Activated CD4-positive, alpha-beta T cell treated with anti-CD3 and anti-CD28 coated beads, Interleukin-2, amount 50 U/mL, for 24 hours (primary cell): ENCODE results near the gene PPP4R4.
"Not testable (repeated sequence)": the region's sequence is repeated elsewhere in the genome, so short reads cannot be mapped to it uniquely, and the experiment has no call there.

Experiments
- DNase-seq, 2 donors: peaks; one replicate each; pipeline ENCODE4 v3.0.0-alpha.2; 2020; ENCODE audit warnings: low read depth in 1 of 2, low spot score in 1 of 2

Gene PPP4R4

DNA sequence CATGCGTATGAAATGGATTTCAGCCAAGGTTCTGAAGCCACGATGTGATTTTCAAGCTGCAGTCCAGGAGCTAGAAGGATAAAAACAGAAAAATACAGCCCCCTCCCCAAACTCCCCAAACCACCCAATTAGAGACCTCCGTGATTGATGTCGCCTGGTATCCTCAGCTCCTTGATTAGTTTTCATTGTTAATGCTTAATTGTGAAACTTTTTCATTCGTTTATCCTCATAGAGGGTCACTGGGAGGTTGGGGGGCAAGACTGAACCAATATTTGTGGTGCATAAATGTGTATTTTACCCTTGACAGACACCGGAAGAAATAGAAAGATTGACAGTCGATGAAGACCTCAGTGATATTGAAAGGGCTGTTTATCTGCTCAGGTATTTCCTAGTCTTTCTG is 1.6 kb downstream of the PPP4R4 start:
- no peak for DNase-seq

DNA sequence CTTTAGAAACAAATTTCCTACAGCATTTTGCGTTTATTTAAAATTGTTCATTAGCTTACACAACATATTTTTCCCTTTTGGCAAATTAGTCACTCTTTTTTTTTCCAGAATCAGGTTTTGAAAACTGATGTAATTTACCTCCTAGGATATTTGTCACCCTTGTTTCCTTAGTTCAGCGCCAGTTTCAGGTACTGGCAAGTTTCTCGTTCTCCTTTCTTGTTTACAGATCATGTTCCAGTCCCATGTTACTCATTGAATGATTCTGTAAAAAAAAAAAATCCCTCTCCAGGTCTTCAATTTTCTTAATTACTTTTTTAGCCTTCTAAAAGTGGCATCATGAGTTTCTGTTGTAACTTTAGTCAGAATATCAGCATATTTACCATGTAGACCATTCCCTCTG is 2.7 kb downstream of the PPP4R4 start:
- no peak for DNase-seq

DNA sequence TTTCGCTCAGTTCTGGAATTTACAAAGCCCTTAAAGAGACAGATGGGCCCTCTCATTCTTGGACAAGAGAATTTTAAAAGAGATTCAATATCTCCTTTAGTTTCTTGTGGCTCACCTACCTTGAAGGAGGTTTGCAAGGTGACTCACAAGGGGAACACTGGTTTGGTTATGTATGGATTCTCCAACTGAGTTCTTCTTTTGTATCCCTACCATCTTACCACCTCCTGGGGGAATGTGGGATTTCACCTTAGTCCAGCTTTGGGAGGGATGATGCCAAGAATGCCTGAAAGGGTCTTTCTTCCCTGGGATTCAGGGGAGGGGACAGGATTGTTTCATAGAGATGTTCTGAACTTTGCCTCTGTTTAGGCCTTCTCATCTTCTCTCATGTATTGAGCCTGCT is 3.7 kb downstream of the PPP4R4 start:
- no peak for DNase-seq

DNA sequence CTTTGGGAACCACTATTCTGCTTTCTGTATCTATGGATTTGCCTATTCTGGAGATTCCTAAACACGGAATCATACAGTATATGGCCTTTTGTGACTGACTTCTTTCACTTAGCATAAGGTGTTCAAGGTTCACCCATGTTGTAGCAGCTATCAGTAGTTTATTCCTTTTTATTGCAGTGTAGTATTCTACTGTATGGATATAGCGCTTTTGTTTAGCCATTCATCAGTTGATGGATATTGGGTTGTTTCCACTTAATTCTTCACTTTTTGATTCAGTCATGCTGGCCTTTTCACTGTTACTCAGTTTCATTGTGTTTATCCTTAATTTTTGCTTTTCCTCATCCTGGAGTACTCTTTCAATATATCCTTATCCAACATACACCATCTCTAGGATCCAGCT is 5.1 kb downstream of the PPP4R4 start:
- no peak for DNase-seq

DNA sequence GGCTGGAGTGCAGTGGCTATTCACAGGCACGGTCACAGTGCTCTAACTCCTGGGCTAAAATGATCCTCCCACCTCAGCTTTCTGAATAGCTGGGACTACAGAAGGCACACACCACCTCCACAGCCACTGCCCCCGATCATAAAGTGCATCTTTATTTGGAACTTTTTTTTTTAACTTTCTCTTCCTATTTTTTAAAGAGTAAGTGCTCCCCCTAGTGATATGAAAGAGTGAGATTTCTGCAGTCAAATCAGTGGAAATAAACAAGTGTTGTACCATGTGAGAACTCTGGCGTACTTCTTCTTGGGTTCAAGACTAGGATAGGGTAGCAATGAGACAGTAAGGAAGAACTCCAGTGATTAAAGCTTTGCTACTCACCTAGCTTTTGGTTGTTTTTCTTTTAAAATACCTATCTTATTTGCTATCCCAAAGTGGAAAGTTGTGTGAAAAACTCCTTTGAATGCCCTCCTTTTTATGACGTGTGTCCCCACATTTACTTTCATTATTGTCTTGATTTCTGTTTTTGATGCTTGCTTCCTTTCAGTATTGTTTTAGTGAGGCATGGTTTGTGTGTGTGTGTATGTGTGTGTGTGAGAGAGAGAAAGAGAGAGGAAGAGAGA is 6.6 kb downstream of the PPP4R4 start:
- no peak for DNase-seq

DNA sequence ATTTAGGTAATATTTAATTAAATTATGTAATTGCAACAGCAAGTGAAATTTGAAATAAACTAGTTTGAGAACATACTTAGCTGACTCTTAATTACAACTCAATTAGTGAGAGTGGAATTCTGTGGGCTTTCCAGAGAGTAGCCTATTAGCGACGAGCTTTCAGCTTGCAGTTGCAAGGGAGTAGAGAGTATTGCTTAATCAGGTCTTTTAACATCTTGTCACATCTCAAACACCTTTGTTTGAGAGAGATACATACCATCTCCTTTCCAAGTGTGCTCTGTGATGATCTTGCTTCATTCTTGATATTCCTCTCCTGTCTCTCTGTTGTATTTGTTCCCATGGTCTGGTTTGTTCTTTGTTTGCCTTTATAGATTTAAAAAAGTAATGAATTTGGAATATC is 7.7 kb downstream of the PPP4R4 start:
- no peak for DNase-seq

DNA sequence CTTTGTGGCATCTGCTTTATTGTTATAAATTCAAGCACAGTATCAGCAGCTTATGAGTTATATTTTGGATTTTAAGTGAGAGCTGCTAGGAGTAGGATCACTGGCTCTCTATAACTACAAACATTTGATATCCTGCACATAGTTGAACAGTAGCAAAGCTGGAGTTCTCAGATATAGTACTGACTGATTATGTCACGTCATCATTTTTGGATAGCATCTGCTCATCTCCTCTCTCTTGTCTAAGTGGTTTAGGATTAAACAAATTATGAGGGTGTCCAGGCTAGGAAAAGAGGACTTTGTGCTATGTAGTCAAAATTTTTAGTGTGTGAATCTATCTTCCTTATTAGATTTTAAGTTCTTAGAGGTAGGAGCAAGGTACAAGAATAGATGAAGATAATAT is 18.4 kb downstream of the PPP4R4 start:
- DNase-seq: no peak

DNA sequence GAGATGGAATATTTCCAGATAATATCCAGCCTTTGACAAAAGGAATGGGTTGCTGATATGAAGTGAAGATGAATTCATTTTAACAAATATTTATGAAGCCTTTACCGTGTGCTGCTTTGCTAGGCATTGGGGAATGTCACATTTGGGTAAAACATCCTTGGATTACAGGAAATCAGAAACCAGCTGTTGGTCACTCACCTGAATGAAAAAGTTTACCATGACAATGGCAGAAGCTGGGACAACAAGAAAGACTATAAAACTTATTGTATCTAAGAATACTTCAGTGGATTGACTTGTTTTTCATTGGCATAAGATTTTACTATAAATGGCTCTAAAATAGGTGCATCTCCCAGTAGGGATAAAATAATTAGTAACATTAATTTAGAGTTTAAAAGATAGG is 19.7 kb downstream of the PPP4R4 start:
- no peak for DNase-seq

DNA sequence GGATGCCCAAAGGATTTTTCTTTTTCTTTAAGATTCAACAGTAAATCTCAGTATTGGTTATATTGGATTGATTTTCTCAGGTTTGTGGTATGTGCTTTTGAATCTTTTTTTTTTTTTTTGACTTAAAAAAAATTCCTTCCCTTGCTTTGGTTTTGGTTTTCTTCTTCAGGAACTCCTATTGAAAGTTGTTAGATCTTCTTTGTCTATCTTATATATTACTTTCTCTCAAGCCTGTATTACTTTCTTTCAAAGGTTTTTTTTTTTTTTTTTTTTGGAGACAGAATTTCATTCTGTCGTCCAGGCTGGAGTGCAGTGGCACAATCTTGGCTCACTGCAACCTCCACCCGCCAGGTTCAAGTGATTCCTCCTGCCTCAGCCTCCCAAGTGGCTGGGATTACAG is 21.9 kb downstream of the PPP4R4 start:
- DNase-seq: no peak

DNA sequence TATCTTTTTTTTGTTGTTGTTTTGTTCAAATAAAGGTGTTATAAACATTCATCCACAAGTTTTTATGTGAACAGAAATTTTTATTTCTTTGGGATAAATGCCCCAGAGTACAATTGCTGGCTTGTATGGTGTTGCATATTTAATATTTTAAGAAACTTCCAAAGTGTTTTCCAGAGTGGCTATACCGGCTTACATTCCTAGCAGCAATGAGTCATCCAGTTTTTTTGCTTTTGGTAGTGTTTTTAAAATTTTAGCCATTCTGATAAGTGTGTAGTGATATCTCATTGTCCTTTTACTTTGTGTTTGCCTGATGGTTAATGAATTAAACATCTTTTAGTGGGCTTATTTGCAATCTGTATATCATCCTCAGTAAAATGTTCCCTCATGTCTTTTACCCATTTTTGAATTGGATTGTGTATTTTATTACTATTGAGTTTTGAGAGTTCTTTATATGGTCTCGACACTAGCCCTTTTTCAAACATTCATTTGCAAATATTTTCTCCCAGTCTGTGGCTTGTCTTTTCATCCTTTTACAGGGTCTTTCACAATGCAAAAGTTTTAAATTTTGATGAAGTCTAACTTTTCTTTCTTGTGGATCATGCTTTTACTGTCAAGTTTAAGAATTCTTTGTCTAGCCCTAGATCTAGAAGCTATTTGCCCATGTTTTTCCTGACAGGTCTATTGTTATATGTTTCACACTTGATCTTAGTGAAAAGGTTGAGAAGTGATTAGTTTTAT is 29.5 kb downstream of the PPP4R4 start:
- DNase-seq: no peak

DNA sequence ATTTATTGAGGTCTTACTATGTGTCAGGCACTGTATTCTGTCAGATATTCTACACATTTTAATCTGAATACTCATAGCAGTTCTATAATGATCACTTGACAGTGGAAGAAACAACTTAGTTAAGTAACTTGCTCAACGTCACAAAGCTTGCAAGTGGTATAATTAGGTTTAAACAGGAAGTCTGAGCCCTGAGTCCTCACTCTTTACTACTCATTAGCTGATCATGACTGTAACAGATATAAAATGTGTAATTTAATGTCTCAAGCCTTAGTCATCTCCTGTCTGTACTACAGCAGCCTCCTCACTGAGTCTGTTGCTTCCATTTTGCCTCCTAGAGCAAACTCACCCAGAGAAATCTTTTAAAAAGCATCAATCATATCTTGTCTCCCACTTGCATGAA is 38.9 kb downstream of the PPP4R4 start:
- no peak for DNase-seq

DNA sequence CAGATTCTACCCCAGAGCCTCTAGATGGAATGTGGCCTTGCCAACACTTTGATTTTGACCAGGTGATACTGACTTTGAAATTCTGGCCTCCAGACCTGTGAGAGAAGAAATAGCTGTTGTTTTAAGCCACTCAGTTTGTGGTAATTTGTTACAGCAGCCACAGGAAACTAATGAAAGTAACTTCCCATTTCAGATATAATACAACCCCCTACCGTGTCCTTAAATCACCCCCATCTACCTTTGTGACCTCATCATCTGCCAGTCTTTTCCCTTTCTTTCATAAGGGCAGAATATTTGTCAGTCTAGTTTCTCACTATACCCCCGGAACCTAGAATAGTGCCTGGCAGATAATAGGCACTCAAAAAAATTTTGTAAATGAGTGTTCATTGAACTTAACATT is 39.6 kb downstream of the PPP4R4 start:
- DNase-seq: no peak

DNA sequence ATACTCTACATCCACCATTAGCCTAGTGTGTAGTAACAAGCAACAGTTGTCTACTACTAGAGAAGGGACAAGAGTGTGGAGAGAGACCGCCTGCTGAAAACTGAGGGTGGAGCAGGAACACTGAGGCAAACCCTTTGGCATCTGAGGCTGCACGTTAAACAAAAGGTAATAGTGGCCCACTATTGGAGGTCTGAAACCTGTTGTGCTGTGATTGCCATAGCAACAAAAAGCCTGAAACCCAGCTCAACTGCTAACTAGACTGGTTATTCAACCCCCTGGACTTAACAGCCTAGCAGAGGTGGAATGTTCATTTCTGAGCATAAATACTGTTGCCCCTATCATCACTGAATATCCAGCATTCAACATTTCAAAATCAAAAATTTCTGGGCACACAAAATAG is 43.0 kb downstream of the PPP4R4 start:
- DNase-seq: no peak

DNA sequence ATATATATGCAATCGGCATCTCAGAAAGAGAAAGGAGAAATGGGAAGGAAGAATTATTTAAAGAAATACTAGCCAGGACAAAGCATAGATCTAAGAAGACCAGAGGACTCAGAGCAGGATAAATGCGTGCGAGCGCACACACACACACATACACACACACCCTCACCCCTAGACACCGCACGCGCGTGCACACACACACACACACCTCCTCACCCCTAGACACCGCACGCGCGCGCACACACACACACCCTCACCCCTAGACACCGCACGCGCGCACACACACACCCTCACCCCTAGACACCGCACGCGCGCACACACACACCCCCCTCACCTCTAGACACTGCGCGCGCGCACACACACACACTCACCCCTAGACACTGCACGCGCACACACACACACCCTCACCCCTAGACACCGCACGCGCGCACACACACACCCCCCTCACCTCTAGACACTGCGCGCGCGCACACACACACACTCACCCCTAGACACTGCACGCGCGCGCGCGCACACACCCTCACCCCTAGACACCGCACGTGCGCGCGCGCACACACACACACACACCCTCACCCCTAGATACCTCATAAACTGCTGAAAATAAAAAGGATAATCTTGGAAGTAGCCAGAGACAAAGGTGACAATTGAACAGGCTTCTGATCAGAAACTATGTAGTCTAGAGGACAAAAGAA is 44.2 kb downstream of the PPP4R4 start:
- DNase-seq: not testable (repeated sequence)

DNA sequence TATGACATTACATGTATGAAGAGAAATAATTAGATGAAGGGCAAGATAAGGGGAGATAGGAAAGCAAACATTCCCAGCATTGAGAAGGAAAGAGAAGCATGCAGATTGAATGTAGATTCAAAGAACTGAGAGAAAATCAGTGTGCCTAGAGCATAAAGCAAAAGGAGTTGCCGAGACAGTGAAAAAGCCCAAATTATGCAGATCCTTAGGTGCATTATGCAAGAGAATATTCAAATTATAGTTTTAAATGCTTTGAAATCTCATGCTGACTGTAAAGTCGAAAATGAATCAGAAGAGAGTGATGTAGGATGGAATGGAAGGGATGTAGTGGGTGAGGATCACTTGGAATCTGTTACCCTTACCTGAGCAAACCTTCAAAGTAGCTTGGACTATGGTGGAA is 49.9 kb downstream of the PPP4R4 start:
- no peak for DNase-seq

DNA sequence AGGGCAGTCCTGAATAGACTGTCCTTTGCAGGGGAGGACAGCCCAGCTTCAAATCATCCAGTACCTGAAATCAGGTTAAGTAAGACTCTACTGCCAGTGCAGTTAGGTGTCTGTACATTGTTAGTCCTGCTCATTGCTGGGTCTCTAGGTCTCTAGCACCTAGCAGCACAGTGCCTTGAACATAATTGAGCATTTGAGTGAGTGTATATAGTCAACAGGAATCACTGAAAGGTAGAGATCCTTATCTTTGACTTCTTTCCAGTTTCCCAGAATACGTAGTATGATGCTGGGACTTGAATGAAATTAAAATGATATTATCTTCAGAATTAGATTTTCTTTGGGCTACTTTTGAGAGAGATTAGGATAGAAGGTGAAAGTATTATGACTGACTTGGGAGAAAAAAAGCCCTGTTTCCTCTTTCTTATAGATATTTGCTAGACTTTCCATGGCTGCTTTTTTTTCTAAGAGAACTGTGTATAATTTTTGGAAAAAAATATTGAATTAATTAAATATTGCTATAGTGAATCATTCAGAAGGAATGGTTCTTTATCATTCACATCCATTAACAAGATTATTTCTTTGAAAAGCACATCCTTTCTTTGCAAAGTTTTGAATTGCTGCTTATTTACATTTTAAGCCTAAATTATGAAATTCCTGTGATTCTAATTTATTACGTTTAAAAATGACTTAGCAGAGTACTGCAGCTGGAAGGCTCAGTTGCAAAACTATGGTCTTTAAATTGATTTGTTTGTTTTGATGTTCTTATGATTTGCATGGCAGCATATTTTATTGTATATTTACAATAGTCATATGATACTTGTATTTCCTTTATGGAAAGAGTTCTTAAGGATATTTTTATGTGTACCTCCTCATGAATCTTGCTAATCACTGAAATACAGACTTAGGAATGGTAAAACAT is 51.6 kb downstream of the PPP4R4 start:
- DNase-seq: no peak

DNA sequence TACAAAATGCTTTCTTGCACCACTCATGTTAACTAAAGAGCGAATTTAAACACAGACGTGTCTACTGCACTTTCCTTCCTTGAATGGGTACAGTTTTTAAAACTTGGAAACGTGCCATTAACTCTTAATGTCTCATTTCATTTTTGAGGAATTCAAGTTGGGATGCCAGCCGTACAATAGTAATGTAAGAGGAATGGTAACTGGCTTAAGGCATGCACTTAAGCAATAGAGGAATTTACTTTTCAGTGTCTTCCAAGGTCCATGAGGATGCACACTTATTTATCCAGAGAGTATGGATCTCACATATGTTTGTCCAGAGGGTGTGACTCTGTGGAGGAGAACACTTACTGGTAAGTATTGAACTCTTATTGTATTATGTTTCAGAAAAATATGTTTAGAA is 52.9 kb downstream of the PPP4R4 start:
- DNase-seq: no peak

DNA sequence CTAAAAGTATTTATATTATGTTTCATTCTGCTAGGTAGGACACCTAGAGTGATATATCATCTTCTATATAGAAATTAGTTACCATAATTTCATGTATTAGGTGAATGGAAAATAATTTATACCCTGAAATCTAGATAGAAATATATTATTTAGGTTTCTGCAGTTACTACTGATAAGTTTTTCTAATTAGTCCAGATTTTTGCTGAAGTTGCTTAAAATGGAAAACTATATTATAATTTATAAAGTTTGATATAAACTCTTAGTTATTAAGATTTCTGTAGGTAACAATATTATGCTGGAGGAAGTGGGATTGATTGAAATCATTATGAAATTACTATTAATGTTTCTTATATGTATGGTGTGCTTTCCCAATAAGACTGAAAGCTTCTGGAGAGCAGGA is 62.9 kb downstream of the PPP4R4 start:
- DNase-seq: no peak

DNA sequence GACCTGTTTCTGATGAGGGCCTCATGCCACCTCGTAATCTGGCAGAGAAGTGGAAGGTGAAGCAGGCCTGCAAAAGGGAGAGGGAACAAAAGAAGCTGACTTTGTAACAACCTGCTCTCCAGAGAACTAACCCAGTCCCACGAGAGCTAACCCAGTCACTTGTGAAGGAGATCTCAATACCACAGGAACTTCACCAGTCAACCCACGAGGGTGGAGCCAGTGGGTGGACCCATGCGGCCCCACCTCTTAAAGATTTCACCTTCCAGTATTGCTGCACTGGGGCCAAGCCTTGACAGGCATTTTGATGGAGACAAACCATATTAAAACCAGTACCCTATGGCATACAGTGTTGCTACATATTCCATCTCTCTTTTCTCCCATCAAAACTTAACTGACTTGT is 63.9 kb downstream of the PPP4R4 start:
- no peak for DNase-seq

DNA sequence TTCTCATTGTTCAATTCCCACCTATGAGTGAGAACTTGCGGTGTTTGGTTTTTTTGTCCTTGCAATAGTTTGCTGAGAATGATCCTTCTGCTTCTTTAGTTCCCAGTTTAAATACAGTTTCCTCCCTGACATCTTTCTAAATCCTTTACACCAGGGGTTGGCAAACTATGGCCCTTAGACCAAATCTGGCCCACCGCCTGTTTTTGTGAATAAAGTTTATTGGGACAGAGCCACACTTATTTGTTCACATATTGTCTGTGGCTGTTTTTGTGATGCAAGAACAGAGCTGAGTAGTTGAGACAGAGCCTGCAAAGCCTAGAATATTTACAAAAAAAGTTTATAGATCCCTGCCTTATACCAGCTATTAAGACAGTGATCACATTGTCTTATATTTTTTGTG is 65.3 kb downstream of the PPP4R4 start:
- no peak for DNase-seq

DNA sequence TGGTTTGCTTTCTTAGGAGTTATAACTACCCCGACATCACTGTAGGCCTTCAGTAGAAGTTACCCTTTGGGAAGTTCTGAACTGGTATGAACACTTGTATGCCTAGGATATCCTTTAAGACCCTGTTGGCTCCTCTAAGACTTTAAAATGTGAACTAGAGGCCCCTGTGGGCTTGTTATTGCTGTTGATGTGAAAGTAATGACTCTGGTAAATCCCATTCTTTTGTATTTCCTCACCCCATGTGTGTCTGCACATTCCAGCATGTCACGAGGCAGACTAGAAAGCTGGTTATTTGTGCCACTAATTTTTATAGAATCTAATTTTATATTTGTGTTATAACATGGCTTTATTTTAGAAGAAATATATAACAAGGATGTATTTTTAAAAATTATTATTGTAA is 70.1 kb downstream of the PPP4R4 start:
- DNase-seq: no peak

DNA sequence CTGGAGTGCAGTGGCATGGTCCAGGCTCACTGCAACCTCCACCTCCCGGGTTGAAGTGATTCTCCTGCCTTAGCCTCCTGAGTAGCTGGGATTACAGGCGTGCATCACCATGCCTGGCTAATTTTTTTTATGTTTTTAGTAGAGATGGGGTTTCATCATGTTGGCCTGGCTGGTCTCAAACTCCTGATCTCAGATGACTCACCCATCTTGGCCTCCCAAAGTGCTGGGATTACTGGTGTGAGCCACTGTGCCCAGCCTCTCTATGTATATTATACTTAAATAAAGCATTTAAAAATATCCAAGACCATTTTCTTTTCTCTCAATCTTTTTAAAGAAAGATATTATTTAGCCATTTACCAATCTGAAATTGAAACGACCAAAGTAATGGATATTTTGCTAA is 90.1 kb downstream of the PPP4R4 start:
- DNase-seq: not testable (repeated sequence)
